HG02852 (cell line): ENCODE results near the gene C16orf92.
A peak's percentile ranks its signal among the peaks of the same experiment; 100 is the strongest.
"Not testable (repeated sequence)": the region's sequence is repeated elsewhere in the genome, so short reads cannot be mapped to it uniquely, and the experiment has no call there.

Experiments
- ATAC-seq: cut with Tn5 transposase; IDR thresholded peaks from one replicate; pipeline ENCODE4 v1.9.1; 2021; ENCODE audit warnings: mild to moderate bottlenecking, moderate library complexity; ENCODE audit not compliant: unreplicated experiment

Gene C16orf92

GRCh38 chr16:30023586-30023985 is 588 bp downstream of the C16orf92 start:
- ATAC-seq = no peak

DNA sequence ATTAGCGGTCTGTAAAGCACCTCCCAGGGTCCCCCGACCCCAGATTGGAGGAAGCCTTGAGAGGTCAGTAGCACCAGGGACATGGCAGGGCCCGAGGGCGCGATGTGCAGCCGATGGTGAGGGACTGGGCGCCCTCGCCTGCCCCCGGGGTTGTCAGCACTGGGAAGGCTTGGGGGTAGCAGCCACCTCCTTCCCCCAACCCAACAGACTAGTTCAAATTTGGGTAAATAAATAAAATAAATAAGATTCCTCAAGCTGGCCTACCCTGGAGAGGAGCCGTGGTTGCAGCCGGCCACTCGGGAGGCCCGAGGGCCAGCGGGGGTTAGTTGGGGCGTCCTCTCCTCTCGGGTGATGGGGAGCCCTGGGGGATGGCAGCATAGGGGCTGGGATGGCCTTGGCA is 1.5 kb downstream of the C16orf92 start:
- ATAC-seq = no peak

DNA sequence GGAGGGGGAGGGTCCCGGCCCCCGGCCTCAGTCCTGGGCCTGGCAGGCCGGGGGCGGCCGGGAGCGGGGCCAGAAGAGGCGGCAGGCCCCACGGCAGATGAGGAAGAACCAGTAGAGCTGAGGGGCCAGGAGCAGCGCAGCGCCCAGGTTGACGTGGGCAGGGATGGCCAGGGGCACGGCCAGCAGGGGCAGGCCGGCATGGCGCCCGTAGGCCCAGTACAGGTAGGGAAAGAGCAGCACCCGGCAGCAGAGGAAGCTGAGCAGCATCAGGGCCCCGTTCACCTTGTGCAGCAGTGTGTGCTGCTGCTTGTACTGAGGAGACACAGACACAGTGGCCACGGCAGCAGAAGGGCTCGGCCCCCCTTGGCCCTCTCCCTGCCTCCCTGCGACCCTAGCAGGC is 2.2 kb downstream of the C16orf92 start:
- no peak for ATAC-seq

DNA sequence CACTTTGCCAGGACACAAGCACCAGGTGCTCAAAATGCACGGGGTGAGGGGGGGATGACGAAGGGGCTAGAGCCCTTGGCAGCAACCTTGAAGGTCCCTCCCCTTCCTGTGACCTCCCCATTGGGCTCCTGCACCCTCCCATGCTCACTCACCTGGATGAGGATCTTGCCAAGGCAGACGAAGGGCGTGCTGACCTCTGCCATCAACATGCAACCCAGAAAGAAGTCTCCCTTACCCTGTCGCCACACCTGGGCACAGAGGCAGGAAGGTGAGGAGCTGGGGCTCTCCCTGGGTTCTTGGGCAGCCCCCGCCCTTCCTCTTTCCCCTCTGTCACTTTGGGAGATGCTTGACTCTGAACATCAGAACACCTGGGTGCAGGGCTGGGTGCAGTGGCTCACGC is 2.6 kb downstream of the C16orf92 start:
- ATAC-seq = no peak

- no peak for ATAC-seq
Measured at GRCh38 chr16:30026449-30026848, 3.5 kb downstream of the C16orf92 start.

DNA sequence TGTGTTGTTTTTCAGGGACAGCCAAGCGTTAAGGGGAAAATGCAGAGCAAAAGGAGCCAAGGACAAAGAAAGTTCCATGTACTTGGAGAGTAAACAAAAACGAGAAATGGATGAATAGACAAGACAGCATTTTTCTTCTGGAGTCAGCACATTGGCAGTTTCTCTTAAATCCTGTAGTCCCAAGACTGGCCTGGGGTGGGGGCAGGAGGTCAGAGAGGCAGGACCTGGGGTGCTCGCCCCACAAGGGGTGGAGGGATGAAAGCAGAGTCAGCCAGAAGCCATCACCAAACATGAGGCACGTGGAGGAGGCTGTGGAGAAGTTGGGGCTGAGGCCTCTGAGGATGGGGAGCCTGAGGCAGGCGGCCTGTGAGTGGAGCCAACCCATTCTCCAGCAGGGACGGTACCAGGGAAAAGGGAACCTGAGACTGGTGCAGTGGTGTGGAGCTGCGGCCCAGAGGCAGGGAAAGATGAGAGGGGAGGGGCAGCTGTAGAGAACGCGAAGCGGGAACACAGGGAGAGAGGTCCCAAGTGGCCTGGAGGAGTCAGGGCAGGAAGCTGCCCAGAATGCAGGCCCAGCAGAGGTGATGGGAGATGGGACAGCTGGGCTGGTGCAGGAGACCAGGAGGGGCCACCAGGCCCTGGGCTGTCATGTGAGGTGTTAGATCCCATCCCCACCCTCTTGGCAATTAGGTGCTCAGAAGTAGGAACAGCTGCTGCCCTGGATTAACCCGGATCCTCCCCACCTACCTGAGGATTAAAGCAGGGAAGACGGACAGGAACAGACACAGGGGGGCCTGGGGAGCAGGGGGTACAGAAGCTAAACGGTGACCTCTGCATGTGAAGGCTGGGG is 4.8 kb downstream of the C16orf92 start:
- no peak for ATAC-seq

GRCh38 chr16:30028438-30029076 is 5.6 kb downstream of the C16orf92 start:
- no peak for ATAC-seq

GRCh38 chr16:30030011-30030685 is 7.2 kb downstream of the C16orf92 start:
- no peak for ATAC-seq

GRCh38 chr16:30030841-30031413 is 7.9 kb downstream of the C16orf92 start, which contains the start of gene TLCD3B:
Gene TLCD3B (minus strand): TSS chr16:30031271. CDS start chr16:30030527, 744 bp downstream.
- ATAC-seq = no peak

DNA sequence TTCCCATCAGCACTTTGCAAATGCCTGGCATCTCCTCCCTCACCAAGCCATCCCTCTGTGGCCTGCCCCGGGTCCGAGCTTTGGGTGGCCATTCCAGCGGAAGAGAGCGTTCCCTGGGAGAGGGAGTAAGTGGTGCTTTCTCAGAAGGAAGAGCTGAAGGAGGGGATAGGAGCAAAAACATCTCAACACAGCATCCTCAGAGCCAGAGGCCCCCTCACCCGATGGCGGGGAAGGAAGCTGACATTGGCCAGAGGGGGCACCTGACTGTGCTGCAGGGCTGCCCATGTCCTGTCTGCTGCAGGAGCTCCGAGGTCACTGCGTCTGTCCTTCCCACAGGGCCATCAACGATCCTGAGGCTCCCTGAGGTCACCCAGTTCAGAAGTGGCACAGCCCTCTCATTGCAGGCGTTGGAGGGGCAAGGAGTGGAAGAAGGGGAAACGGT is 8.5 kb downstream of the C16orf92 start:
- ATAC-seq = no peak

DNA sequence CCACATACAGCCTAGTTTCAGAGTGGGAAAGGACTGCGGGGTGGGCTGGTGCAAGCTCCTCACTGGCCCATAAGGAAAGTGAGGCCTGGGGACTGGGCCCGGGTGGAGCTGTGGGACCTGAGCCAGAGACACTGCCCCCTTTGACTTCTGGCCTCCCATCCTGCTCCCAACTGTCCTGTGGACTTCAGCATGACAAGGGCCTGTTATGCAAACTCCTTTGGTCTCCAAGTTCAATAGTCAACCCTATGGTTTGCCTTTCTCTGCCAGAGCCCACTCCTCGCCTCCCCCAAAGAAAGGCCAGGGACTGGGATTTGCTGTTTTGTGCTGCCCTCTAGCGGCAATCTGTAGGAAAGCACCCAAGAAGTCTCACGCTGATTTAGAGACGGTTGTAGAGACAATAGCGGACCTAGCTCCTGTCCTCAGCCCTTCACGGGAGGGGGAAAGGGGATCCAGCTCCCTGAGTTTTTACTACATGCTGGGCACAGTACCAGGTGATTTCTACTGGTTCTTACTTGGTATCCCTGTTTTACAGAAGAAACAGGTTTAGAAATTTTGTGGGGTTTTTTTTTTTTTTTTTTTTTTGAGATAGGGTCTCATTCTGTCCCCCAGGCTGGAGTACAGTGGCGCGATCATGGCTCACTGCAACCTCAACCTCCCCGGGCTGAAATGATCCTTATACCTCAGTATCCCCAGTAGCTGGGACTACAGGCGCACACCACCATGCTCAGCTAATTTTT is 9.3 kb downstream of the C16orf92 start:
- ATAC-seq = no peak

DNA sequence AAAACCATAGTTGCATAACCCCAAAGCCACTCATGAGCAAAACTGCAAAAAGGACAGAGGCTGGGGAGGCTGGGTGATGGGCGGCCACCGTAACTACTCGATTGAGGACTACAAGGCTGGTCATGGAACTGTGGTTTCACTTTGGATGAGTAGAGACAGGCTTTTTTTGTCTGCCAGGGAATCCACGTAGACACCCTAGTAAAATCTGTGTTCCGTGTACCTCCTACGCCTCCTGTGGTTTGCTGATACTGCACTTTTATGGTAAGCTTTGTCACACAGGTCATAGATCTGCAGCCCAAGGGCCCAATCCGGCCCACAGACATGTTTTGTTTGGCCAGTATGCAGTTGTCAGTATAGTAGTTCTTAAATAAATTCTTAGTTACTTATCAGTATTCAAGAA is 10.3 kb downstream of the C16orf92 start:
- ATAC-seq = no peak

- ATAC-seq = no peak
Measured at GRCh38 chr16:30040221-30040620, 17.2 kb downstream of the C16orf92 start.

- not testable (repeated sequence) for ATAC-seq
Measured at GRCh38 chr16:30040690-30041089, 17.7 kb downstream of the C16orf92 start.

GRCh38 chr16:30041841-30042240 is 18.8 kb downstream of the C16orf92 start:
- no peak for ATAC-seq

DNA sequence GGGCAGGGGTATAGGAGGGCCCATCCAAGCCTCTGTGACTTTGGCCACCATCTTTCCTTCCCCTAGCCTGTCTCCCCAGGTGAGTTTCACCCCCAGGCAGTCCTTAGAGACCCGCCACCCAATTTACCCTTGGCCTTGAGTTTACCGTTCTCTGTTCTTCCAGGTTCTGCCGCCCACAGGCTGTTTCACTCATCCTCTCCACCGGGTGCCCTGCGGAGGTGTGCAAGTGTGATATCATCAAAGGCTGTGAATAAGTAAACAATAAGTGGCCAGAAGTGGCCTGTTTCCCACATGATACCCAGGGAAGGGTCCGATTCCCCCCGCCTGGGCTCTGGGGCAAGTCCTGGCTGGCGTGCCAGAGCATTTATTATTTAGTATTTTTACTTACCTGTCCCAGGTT is 23.2 kb downstream of the C16orf92 start:
- no peak for ATAC-seq

DNA sequence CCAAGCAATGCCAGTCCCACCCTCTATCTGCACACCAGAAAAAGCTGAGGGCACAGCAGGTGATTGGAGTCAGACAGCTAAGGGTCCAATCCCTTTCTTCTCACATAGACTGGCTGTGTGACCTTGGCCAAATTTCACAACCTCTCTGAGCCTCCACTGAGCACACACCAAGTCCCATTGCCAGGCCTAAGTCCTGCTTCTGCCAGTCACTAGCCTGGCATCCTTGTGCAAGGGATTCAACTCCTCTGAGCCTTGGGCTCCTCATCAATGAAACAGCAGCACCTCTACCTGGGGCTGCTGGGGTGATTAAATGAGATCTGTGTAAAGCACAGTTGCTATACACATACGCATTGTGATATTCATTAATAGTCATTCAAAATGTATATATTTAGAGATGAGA is 23.6 kb downstream of the C16orf92 start:
- ATAC-seq = no peak

DNA sequence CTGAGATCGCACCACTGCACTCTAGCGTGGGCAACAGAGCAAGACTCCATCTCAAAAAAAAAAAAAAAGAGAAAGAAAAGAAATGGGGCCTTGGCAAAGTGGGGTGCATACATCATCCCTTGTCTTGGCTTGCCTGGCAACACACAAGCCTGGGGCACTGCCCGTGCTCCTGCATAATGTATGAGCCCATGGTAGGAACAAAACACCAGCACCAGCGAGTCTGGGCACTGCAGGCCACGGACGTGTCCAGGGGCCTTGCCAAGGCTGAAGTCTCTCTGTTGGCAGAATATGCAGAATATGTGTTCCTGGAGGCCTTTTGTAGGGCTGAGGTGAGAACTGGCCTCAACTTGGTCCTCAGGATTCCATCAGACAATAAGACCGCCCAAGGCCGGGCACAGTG is 26.9 kb downstream of the C16orf92 start:
- no peak for ATAC-seq

DNA sequence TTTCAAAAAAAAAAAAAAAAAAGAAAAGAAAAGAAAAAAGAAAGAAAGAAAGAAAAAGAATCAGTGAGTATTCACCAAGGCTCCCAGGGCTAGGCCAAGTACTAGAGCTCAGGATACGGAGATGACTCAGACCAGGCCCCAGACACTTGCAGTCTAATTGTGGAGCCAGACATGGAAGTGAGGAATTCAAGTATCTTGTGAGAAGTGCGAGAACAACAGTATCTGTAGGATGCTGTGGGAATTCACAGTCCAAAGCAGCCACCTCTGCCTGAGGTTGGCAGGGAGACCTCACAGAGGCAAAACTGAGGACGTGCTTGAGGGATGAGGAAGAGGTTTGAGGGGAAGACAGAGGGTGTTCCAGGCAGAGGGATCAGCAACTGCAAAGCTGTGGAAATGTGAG is 28.5 kb downstream of the C16orf92 start:
- no peak for ATAC-seq

DNA sequence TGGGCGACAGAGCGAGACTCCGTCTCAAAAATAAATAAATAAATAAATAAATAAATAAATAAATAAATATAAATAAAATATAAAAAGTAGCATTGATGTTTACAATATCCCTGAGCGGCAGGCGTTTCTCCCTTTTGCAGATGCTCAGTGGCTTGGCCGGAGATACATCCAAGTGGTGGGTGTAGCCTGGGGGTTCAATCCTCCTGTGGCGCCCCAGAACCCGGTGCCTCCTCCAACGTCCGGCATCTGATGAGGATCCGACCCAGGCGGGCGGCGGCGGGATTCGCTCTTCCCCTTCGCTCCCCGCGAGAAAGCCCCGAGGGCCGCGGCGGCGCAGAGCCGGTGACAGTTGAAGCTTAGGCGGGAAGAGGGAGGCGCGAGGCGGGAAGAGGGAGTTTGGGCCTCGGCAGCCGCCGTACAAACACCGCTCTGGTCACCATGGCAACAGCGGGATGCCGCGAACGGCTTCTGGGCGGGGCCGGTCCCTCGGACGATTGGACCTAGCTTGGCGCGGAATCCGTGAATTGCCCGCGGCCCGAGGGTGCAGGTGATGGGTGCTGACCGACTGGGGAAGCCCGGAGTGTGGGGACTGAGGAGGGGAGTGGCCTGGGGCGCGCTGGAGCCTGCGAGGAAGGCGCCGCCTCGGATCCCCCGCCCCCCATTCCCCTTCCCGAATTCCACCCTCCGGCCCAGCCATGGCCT is 29.8 kb downstream of the C16orf92 start:
- ATAC-seq = peak; percentile 64
